Astrocyte (in vitro differentiated cells and primary cell): ENCODE measurements around the gene SARDH.

Experiments
- CTCF ChIP-seq: IDR thresholded peaks from 2 replicates; pipeline ENCODE4 v1.5.1; 2011; ENCODE audit warnings: low read depth, mild to moderate bottlenecking, inconsistent platforms, low read length, moderate library complexity; ENCODE audit not compliant: insufficient read depth
- EZH2 ChIP-seq: IDR thresholded peaks from 2 replicates; pipeline ENCODE4 v1.6.1; 2012; ENCODE audit warnings: mild to moderate bottlenecking, low read length, inconsistent platforms; ENCODE audit not compliant: insufficient read depth

GRCh38 chr9:133691191-133691590 is 47.0 kb downstream of the SARDH start:
- TF ChIP-seq CTCF: no peak
- no peak for TF ChIP-seq EZH2
